HG03460 (cell line): ENCODE measurements around the gene NRF1.
"Not testable (repeated sequence)": the region's sequence is repeated elsewhere in the genome, so short reads cannot be mapped to it uniquely, and the experiment has no call there.

ENCODE experiments used
- ATAC-seq: cut with Tn5 transposase; IDR thresholded peaks from one replicate; pipeline ENCODE4 v1.9.1; 2021; ENCODE audit not compliant: unreplicated experiment

NRF1 gene

GRCh38 chr7:129644634-129645230 is 33.2 kb downstream of the NRF1 start:
- no peak for ATAC-seq

GRCh38 chr7:129646369-129647021 is 35.0 kb downstream of the NRF1 start:
- no peak for ATAC-seq

GRCh38 chr7:129649128-129649690 is 37.7 kb downstream of the NRF1 start:
- ATAC-seq, result no peak

- ATAC-seq, result no peak
Observed at GRCh38 chr7:129650056-129650758, 38.7 kb downstream of the NRF1 start.

- no peak for ATAC-seq
Observed at GRCh38 chr7:129652914-129653313, 41.4 kb downstream of the NRF1 start.

- ATAC-seq, result no peak
Observed at GRCh38 chr7:129655811-129656210, 44.3 kb downstream of the NRF1 start.

- no peak for ATAC-seq
Observed at GRCh38 chr7:129657363-129657762, 45.8 kb downstream of the NRF1 start.

- not testable (repeated sequence) for ATAC-seq
Observed at GRCh38 chr7:129659907-129660306, 48.4 kb downstream of the NRF1 start.

- no peak for ATAC-seq
Observed at GRCh38 chr7:129661645-129662182, 50.2 kb downstream of the NRF1 start.

- not testable (repeated sequence) for ATAC-seq
Observed at GRCh38 chr7:129663240-129663639, 51.7 kb downstream of the NRF1 start.

GRCh38 chr7:129664029-129665012 is 52.8 kb downstream of the NRF1 start:
- ATAC-seq, result no peak

GRCh38 chr7:129665013-129665401 is 53.5 kb downstream of the NRF1 start:
- no peak for ATAC-seq

GRCh38 chr7:129667116-129667515 is 55.6 kb downstream of the NRF1 start:
- ATAC-seq, result no peak

- no peak for ATAC-seq
Observed at GRCh38 chr7:129667551-129667950, 56.0 kb downstream of the NRF1 start.

- no peak for ATAC-seq
Observed at GRCh38 chr7:129669901-129670300, 58.4 kb downstream of the NRF1 start.

- no peak for ATAC-seq
Observed at GRCh38 chr7:129670656-129671055, 59.1 kb downstream of the NRF1 start.

GRCh38 chr7:129671266-129671665 is 59.7 kb downstream of the NRF1 start:
- no peak for ATAC-seq

- ATAC-seq, result not testable (repeated sequence)
Observed at GRCh38 chr7:129674475-129674874, 63.0 kb downstream of the NRF1 start.

- ATAC-seq, result no peak
Observed at GRCh38 chr7:129675521-129675920, 64.0 kb downstream of the NRF1 start.
